PFSK-1 (cell line): Measurements from ENCODE around the gene SPRYD7.

Experiments
- FOXP2 ChIP-seq: optimal IDR thresholded peaks from 2 replicates; pipeline ENCODE3; 2011; ENCODE audit warnings: borderline replicate concordance, control low read depth, inconsistent platforms; ENCODE audit not compliant: insufficient read depth; ENCODE audit errors: extremely low read length, extremely low read depth
- POLR2AphosphoS5 ChIP-seq: IDR thresholded peaks from 2 replicates; pipeline ENCODE4 v1.6.1; 2012; ENCODE audit warnings: low read depth, mild to moderate bottlenecking, control low read depth, low read length, moderate library complexity
- REST ChIP-seq, 2 experiments: IDR thresholded peaks; 2 replicates each; pipeline versions ENCODE4 v1.6.1 to v1.8.0; 2011 to 2012; ENCODE audit warnings: low read depth in 2 of 2, low read length in 2 of 2, control low read depth in 1 of 2, inconsistent platforms in 1 of 2, mild to moderate bottlenecking in 1 of 2, moderate library complexity in 1 of 2; ENCODE audit not compliant: insufficient read depth in 1 of 2
- SIN3A ChIP-seq: IDR thresholded peaks from 2 replicates; pipeline ENCODE4 v1.6.1; 2012; ENCODE audit warnings: mild to moderate bottlenecking, low read length, moderate library complexity, borderline replicate concordance; ENCODE audit not compliant: insufficient read depth
- TAF1 ChIP-seq: IDR thresholded peaks from 2 replicates; pipeline ENCODE4 v1.6.1; 2012; ENCODE audit warnings: low read length, control low read depth, borderline replicate concordance; ENCODE audit not compliant: insufficient read depth

The SPRYD7 gene

GRCh38 chr13:49890376-49890775 lies 45.8 kb downstream of the SPRYD7 start:
- TF ChIP-seq FOXP2: no peak
- TF ChIP-seq SIN3A: no peak
- TF ChIP-seq REST (IDR thresholded peaks at IDR 0.05; ENCODE audit: insufficient read depth in 1 of 2, low read depth in 2 of 2, low read length in 2 of 2): no peak
- TF ChIP-seq POLR2AphosphoS5: no peak
- TF ChIP-seq TAF1: no peak

- no peak for TF ChIP-seq POLR2AphosphoS5
- TF ChIP-seq FOXP2: no peak
- no peak for TF ChIP-seq SIN3A
- TF ChIP-seq TAF1: no peak
- no peak for TF ChIP-seq REST (IDR thresholded peaks at IDR 0.05; ENCODE audit: insufficient read depth in 1 of 2, low read depth in 2 of 2, low read length in 2 of 2)
These were observed 57.5 kb downstream of the SPRYD7 start for GRCh38 chr13:49878682-49879081.

GRCh38 chr13:49877629-49878218 lies 58.4 kb downstream of the SPRYD7 start:
- TF ChIP-seq TAF1: no peak
- no peak for TF ChIP-seq POLR2AphosphoS5
- TF ChIP-seq REST (IDR thresholded peaks at IDR 0.05; ENCODE audit: insufficient read depth in 1 of 2, low read depth in 2 of 2, low read length in 2 of 2): no peak
- TF ChIP-seq FOXP2: no peak
- TF ChIP-seq SIN3A: no peak

DNA sequence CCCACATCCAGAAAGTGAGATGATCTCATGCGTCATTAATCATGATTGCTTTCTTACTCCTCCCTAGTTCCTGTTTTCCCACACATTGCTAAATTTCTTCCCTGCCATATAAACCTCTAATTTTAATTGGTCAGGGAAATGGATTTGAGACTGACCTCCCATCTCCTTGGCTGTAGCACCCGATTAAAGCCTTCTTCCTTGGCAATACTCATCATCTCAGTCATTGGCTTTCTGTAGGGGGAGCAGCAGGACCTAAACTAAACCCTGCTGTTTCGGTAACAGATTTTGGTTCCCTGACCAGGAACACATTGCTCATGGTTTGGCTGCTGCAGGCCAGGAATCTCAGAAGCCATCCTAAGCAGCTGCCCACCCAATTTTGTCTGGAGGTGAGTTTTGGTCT lies 61.7 kb downstream of the SPRYD7 start:
- no peak for TF ChIP-seq TAF1
- TF ChIP-seq REST (IDR thresholded peaks at IDR 0.05; ENCODE audit: insufficient read depth in 1 of 2, low read depth in 2 of 2, low read length in 2 of 2): no peak
- TF ChIP-seq POLR2AphosphoS5: no peak
- no peak for TF ChIP-seq FOXP2
- TF ChIP-seq SIN3A: no peak

- no peak for TF ChIP-seq SIN3A
These were observed 66.6 kb downstream of the SPRYD7 start for GRCh38 chr13:49869519-49869918.
